Measurements from ENCODE around the gene OR52I2.

The OR52I2 gene

DNA sequence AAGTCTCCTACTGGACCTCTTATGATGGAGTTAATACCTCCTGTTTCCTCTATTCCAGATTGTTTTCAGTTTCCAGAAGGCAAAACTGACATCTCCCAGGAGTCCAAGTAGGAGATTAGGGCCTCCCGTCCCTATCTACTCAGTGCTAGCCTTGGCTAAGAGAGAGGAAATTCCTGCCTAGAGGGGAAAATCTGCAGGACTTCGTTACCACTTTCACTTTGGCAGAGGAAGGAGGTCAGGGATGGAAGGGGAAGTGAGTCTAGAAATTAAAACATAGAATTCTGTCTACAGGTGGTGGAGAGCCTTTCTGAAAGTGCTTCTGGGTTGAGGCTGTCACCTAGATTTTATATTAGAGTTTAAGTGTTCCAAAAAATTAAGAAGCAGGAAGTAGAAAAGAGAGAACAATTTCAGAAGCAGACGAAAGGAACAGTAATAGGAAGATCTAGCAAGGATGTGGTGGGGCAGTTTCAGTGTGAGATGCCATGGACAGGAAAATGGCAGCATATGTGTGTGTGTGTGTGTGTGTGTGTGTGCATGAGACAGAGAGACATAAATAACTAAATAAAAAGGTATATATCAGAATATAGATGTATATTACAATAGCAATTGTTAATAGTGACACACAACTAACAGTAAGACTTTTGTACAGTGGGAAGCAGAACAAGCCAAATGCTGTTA lies 28.9 kb downstream of the OR52I2 start:
- no peak for DNase-seq

DNA sequence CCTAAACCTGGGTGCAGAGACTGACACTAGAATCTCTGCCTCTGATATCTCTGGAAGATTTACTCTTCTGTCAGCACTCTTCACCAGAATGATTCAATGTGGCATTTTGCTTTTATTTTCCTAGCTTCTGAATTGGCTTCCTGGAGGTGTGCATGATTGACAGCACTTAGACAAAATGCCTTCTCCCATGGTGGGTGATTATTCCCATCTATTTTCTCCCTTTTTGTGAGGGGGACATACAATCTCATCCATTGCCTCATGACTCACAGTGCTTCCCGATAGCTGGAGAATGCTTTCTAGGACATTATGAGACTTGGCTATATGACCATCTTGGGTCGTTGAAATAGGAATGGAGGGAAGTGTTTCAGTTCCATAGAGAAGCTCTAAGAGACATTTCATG lies 30.4 kb downstream of the OR52I2 start:
- no peak for DNase-seq

DNA sequence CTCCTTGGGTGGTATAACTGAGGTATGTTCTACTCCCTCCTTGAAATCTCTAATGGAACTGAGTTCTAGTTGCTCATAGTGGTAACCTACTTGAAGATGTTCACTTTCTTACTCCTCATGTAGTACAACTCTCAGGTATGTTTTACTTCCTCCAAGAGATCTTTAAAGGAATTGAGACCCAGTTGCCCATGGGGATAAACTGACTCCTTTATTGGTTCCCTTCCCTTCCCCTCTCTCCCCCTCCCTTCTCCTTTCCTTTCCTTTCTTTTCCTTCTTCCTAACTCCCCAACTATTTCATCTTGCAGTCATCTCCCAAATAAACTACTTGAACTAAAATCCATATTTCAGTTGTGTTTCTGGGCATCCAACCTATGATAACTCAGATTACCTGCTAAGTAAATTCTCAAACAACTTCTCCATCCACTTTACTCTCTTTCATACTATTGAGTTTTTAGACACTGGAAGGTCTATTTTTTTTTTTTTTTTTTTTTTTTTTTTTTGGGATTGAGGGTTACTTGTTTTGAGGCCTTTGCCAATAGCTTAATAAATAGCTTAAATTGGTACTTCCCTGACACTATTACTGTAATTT lies 34.4 kb downstream of the OR52I2 start:
- no peak for DNase-seq

DNA sequence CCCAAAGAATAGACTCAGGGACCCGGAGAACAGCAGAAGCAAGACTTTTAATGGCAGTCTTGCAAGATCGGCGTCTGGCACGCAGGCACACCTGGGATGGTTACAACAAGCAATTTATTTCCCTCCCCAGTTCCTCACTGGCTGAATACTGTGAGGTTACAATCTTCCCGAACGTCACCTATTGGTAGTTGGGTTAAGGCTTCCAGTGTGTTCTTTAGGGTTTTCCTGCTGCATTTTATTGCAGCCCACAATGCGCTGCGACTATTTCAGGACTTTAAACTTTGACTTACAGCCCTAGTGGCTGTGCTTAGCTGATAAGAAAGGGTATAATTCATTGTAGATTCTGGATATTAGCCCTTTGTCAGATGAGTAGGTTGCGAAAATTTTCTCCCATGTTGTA lies 38.0 kb downstream of the OR52I2 start:
- DNase-seq: no peak

DNA sequence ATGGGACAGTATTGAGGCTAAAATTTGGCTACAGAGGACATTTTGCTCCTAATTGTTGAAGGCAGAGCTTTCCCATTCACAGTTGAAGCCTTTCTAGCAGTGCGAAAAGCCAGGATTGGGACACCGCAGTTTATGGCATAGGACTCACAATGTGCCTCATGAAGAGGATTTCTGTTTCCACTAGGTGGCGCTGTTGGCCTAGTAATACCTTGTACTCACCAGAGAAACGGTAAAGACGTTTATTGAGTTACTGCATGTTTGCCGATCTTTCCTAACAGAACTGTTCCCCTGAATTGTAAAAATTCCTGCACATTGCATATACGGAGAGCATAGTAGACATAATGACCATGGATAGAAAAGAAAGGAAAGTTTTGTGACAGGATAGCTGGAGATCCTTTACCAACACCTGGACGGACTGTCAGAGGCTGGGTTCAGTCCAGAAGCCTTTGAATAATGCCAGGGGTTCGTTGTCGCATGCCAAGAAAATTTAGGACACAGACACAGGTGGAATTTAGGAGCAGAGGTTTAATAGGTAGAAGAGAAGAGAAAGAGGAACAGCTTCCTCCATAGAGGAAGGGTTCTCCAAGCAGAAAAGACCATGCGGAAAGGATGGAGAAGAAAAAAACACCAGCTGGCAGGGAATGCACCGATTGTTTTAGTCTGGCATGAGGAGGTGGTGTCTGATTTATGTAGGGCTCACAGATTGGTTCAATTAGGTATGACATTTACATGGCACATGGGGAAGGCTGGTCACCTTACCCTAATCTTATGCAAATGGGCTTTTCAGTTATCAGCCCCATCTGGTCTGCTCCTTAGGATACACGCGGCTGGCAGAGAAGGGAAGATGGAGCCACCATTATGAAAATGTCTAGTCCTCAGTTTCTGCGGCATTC lies 44.9 kb downstream of the OR52I2 start:
- peak in 1 of 4 experiments; percentile 3 for DNase-seq

DNA sequence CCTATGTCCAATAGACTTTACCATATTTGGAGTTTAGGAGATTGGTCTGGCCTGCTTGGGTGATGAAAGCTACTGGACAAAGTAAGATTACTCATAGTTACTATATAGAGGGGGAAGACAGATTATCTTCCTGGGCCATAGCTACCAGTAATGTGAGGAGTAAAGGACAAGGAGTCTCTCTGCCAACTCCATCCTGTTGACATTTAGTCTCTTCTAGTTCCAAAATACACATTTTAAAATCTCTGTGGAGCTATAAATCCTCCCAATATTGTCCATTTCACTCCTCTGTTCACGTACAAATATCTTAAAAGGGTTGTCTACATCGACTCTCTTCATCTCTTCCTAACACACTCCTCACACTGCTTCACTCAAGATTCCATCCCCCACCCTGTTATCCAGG lies 54.6 kb downstream of the OR52I2 start:
- no peak for DNase-seq

DNA sequence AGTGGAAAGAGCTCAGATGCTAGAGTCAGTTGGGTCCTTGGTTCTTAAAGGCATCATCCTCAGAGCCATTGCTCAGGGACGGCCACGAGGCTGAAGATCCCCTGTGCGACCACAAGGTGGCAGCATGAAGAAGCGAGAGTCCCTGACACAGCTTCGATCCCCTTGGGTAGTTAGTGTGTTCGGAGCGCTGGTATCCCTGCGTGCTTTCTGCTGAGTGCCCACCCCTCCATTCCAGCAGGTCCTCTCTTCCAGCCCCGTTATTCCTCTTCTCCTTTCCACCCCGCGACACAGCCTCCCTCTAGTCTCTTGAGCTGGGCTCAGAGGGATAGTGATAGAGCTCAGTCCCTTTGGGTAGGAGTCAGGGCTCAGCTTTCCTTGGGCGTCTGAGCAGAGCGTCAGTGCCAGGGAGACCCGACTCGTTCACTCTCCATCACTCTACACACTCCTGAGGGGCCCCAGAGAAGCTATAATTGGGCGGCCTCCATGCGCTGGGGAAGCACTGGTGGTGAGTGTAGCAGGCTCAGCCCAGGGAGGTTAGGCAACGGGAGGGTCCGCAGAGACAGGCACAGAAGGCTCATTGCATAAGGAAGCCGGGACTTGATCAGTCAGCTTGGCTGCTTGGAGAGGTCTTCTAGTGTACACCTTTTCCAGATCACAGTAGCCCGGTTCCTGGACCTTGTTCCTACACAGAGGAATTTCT lies 55.6 kb downstream of the OR52I2 start, which contains the start of gene OR51D1:
Gene OR51D1 (plus strand): TSS at position 516 of the 700 bp plus-strand sequence. CDS start 2,314 bp downstream, outside the sequence.
- peak; percentile 17 to 44 (median 38) for DNase-seq

DNA sequence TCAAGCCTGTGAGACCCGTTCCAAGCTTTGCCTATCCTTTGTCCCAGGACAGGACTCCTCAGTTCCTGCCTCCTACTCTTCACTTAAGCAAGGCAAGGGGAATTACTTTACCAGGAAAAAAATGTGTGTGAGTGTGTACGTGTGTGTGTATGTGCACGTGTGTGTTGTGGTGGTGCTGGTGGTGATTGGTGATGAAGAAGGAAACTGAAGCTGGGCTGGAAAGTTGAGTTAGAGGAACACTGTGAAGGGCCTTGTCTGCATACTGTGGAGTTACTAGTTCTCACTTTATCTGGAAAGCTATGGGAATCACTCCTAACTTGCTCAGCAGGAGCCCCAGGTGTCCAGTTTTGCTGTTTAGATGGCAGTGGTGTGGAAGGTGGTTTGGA lies 56.1 kb downstream of the OR52I2 start:
- DNase-seq: no peak

DNA sequence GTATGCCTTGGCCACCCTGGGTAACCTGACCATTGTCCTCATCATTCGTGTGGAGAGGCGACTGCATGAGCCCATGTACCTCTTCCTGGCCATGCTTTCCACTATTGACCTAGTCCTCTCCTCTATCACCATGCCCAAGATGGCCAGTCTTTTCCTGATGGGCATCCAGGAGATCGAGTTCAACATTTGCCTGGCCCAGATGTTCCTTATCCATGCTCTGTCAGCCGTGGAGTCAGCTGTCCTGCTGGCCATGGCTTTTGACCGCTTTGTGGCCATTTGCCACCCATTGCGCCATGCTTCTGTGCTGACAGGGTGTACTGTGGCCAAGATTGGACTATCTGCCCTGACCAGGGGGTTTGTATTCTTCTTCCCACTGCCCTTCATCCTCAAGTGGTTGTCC lies 58.4 kb downstream of the OR52I2 start:
- no peak for DNase-seq

DNA sequence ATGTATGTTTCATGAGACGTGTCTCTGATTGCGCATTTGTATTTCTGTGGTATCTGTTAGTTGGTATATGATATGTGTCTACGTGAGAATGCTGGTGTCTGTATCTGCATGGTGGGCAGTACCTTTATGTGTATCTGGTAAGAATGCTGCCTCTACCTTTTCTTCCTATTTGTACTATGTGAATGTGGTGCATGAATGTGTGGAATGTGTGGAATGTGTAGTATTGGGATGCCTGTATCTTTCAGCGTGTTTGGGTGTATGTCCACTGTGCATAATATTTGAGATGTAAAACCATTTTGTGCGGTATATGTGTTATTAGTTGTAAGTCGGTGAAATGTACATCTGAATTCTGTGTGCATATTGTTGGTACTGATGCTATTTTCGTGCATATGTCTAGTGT lies 60.0 kb downstream of the OR52I2 start:
- no peak for DNase-seq

DNA sequence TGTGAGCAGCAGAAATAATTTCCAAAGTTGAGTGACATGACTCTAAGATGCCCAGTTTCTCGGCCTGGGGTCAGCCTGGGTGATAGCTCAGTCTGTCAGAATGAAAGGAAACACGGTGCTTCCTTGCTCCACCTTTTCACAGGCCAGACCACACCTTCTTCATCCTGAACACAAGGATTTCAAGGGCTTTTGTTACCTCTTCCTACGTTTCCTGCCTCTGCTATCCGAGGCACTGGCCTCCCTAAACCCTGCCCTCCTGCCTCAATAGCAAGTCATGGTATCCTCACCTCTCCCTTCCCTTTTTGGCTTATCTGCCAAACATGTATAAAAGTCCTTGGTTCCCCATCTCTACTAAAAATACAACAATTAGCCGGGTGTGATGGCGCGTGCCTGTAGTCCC lies 60.5 kb downstream of the OR52I2 start:
- DNase-seq: no peak

All from activated CD4-positive, CD25-positive, alpha-beta regulatory T cell (primary cell).